ENCODE measurements around the gene ILKAP. TPM values are rescaled to one million over a fixed set of nuclear protein-coding genes. Genes with fewer than 3 reads are reported as not detected.

ILKAP gene
- total RNA-seq, 1 experiment from 2014 or later: 31.6 TPM

GRCh38 chr2:238134393-238134785 is 69.1 kb downstream of the ILKAP start:
- H3K4me1 ChIP-seq: no peaks in the 10 kb centered on the region
- Mint-ChIP-seq H3K27ac (ENCODE audit: unreplicated experiment) (no peak overlapping the region), H3K4me3 (ENCODE audit: unreplicated experiment) (no peak overlapping the region), H3K27me3 (ENCODE audit: insufficient read depth, unreplicated experiment) (no peaks in the 10 kb centered on the region), H3K36me3 (ENCODE audit: insufficient read depth, unreplicated experiment) (no peaks in the 10 kb centered on the region), H3K9me3 (ENCODE audit: unreplicated experiment) (no peaks in the 10 kb centered on the region), H3K4me1 (ENCODE audit: low read depth, unreplicated experiment) (no peaks in the 10 kb centered on the region)
- ChIA-PET CTCF (interaction anchor here (1.8 kb wide), 1 partner anchor 13 kb away, joined by 5 read pairs; no protein-coding TSS in a partner anchor), POLR2A (no interaction called here)
- H3K36me3 ChIP-seq (ENCODE audit: control insufficient read depth, insufficient read depth, low read length): no peaks in the 10 kb centered on the region
- no peaks in the 10 kb centered on the region for H3K27me3 ChIP-seq (replicated peaks; ENCODE audit: control insufficient read depth, insufficient read depth, low read length)
- intact Hi-C loops (cut with micrococcal nuclease; ENCODE audit: unreplicated experiment): no loop called here
- no peak for TF ChIP-seq CTCF (IDR thresholded peaks at IDR 0.05; ENCODE audit: insufficient read depth in 1 of 2, low read depth in 1 of 2, low read length in 1 of 2, severe bottlenecking in 1 of 2, unreplicated experiment in 1 of 2)
- H3K9me3 ChIP-seq: no peaks in the 10 kb centered on the region
- no TSS peak for BruUV-seq (replicated peaks)
- no peak for DNase-seq
- H3K4me3 ChIP-seq (ENCODE audit: low read depth, low read length): no peak overlapping the region

- H3K9me3 ChIP-seq: no peaks in the 10 kb centered on the region
- TF ChIP-seq CTCF (IDR thresholded peaks at IDR 0.05; ENCODE audit: insufficient read depth in 1 of 2, low read depth in 1 of 2, low read length in 1 of 2, severe bottlenecking in 1 of 2, unreplicated experiment in 1 of 2): peak in 1 of 2 experiments; percentile 13
- Mint-ChIP-seq H3K27ac (ENCODE audit: unreplicated experiment) (no peak overlapping the region), H3K27me3 (ENCODE audit: insufficient read depth, unreplicated experiment) (no peaks in the 10 kb centered on the region), H3K9me3 (ENCODE audit: unreplicated experiment) (no peaks in the 10 kb centered on the region), H3K4me3 (ENCODE audit: unreplicated experiment) (no peak overlapping the region), H3K36me3 (ENCODE audit: insufficient read depth, unreplicated experiment) (no peaks in the 10 kb centered on the region), H3K4me1 (ENCODE audit: low read depth, unreplicated experiment) (no peaks in the 10 kb centered on the region)
- ChIA-PET POLR2A (no interaction called here), CTCF (interaction anchor here (0.7 to 1.8 kb wide), 2 partner anchors 13 to 275 kb away, joined by 3 to 5 read pairs; no protein-coding TSS in a partner anchor)
- no peaks in the 10 kb centered on the region for H3K4me1 ChIP-seq
- BruUV-seq (replicated peaks): no TSS peak
- H3K36me3 ChIP-seq (ENCODE audit: control insufficient read depth, insufficient read depth, low read length): no peaks in the 10 kb centered on the region
- DNase-seq: peak in 1 of 2 experiments; percentile 22
- intact Hi-C loops (cut with micrococcal nuclease; ENCODE audit: unreplicated experiment): no loop called here
- no peaks in the 10 kb centered on the region for H3K27me3 ChIP-seq (replicated peaks; ENCODE audit: control insufficient read depth, insufficient read depth, low read length)
- H3K4me3 ChIP-seq (ENCODE audit: low read depth, low read length): no peak overlapping the region
Observed at GRCh38 chr2:238133499-238134392, 69.7 kb downstream of the ILKAP start.

- Mint-ChIP-seq H3K4me3 (ENCODE audit: unreplicated experiment) (no peak overlapping the region), H3K36me3 (ENCODE audit: insufficient read depth, unreplicated experiment) (no peaks in the 10 kb centered on the region)
- POLR2A ChIA-PET: no interaction called here
Observed at GRCh38 chr2:238132463-238133450, 70.7 kb downstream of the ILKAP start.

More at GRCh38 chr2:238132463-238133450, 70.7 kb downstream of the ILKAP start:
- Histone ChIP-seq H3K4me3 (ENCODE audit: low read depth, low read length) (no peak overlapping the region), H3K9me3 (no peaks in the 10 kb centered on the region), H3K36me3 (ENCODE audit: control insufficient read depth, insufficient read depth, low read length) (no peaks in the 10 kb centered on the region), H3K27me3 (replicated peaks; ENCODE audit: control insufficient read depth, insufficient read depth, low read length) (no peaks in the 10 kb centered on the region), H3K4me1 (no peaks in the 10 kb centered on the region)
- TF ChIP-seq CTCF (IDR thresholded peaks at IDR 0.05; ENCODE audit: insufficient read depth in 1 of 2, low read depth in 1 of 2, low read length in 1 of 2, severe bottlenecking in 1 of 2, unreplicated experiment in 1 of 2): no peak
- H3K27ac Mint-ChIP-seq (ENCODE audit: unreplicated experiment): no peak overlapping the region
- no peaks in the 10 kb centered on the region for H3K9me3 Mint-ChIP-seq (ENCODE audit: unreplicated experiment)
- BruUV-seq (replicated peaks): no TSS peak
- DNase-seq: no peak
- H3K4me1 Mint-ChIP-seq (ENCODE audit: low read depth, unreplicated experiment): no peaks in the 10 kb centered on the region
- CTCF ChIA-PET: interaction anchor here (0.7 to 1.8 kb wide), 2 partner anchors 12 to 274 kb away, joined by 3 to 5 read pairs; no protein-coding TSS in a partner anchor
- H3K27me3 Mint-ChIP-seq (ENCODE audit: insufficient read depth, unreplicated experiment): no peaks in the 10 kb centered on the region
- intact Hi-C loops (cut with micrococcal nuclease; ENCODE audit: unreplicated experiment): no loop called here
